HepG2 (cell line): Measurements from ENCODE around the gene MAPK14. TPM values are rescaled to one million over a fixed set of nuclear protein-coding genes. Genes with fewer than 3 reads are reported as not detected.
A peak's percentile ranks its signal among the peaks of the same experiment; 100 is the strongest.

Source experiments
- ATAC-seq: fragments of 200-7000 bp; cut with Tn5 transposase; 3 replicates; pipeline ENCODE4 v1.9.1; 2020; ENCODE audit warnings: mild to moderate bottlenecking, moderate library complexity
- BruUV-seq: library from RNA; stranded (reverse); fragments of 400-500 nt; replicated peaks from 2 replicates; lab custom pipeline; 2021; lab: Mats Ljungman, UMichigan
- CTCF ChIA-PET: fragments of 300-600 bp; formaldehyde crosslinking; extraction: SDS; loops from one replicate; lab custom pipeline; 2021; ENCODE audit warnings: low total read pairs, inconsistent platforms, low intra/inter-chr PET ratio; lab: Yijun Ruan, JAX
- POLR2A ChIA-PET: fragments of 350-600 bp; sonication (Branson Sonifier 250); formaldehyde crosslinking; loops from one replicate; lab custom pipeline; 2020; ENCODE audit warnings: antibody characterized with exemption, inconsistent platforms; lab: Yijun Ruan, JAX
- DNase-seq: peaks from one replicate; pipeline ENCODE4 v3.0.0-alpha.2; 2015; ENCODE audit warnings: low spot score
- FAIRE-seq: peaks from 3 replicates; lab custom pipeline; 2011; peaks lifted over from hg19 to GRCh38; lab: Jason Lieb, UNC
- H2AFZ ChIP-seq: one replicate; pipeline ENCODE4 v1.6.1; 2011; ENCODE audit warnings: low read length, inconsistent platforms
- H3K27ac ChIP-seq: fragments of 300-600 bp; 3 replicates; pipeline ENCODE4 v1.8.0; 2011; ENCODE audit warnings: mixed run types, mild to moderate bottlenecking, mixed read lengths, low read length, inconsistent platforms; ENCODE audit not compliant: insufficient read depth; ENCODE audit errors: extremely low read length
- H3K27me3 ChIP-seq, 2 experiments: fragments of 200-600 bp in 1 of 2; 2 replicates in 1 of 2; 3 replicates in 1 of 2; pipeline versions ENCODE4 v1.6.0 to v1.8.0; 2011; ENCODE audit warnings: low read length in 2 of 2, mild to moderate bottlenecking in 2 of 2, moderate library complexity in 2 of 2, inconsistent platforms in 1 of 2; ENCODE audit not compliant: insufficient read depth in 2 of 2, control insufficient read depth in 1 of 2
- H3K36me3 ChIP-seq, 2 experiments: fragments of 200-600 bp in 1 of 2; replicated peaks in 1 of 2; 2 replicates in 1 of 2; 3 replicates in 1 of 2; pipeline versions ENCODE4 v1.5.1 to v1.8.0; 2011; ENCODE audit warnings: low read length in 2 of 2, inconsistent platforms in 1 of 2; ENCODE audit not compliant: insufficient read depth in 2 of 2, control insufficient read depth in 1 of 2
- H3K4me1 ChIP-seq: 2 replicates; pipeline ENCODE4 v1.5.1; 2012; ENCODE audit warnings: low read length, inconsistent platforms; ENCODE audit not compliant: insufficient read depth
- H3K4me2 ChIP-seq: 2 replicates; pipeline ENCODE4 v1.6.0; 2011; ENCODE audit warnings: low read depth, low read length, inconsistent platforms
- H3K4me3 ChIP-seq, 3 experiments: fragments of 200-600 bp in 1 of 3; sonication (generic), shearing (Covaris generic) in 1 of 3; replicated peaks in 1 of 3; 2 replicates each; pipeline ENCODE4 v1.5.1; 2011 to 2016; ENCODE audit warnings: low read length in 3 of 3, inconsistent platforms in 2 of 3, low read depth in 2 of 3, mild to moderate bottlenecking in 2 of 3, control low read depth in 1 of 3, mixed read lengths in 1 of 3; ENCODE audit not compliant: insufficient read depth in 1 of 3
- H3K79me2 ChIP-seq: one replicate; pipeline ENCODE4 v1.6.1; 2011; ENCODE audit warnings: low read length, inconsistent platforms; ENCODE audit not compliant: insufficient read depth
- H3K9ac ChIP-seq: 2 replicates; pipeline ENCODE4 v1.6.0; 2011; ENCODE audit warnings: mild to moderate bottlenecking, low read depth, low read length, inconsistent platforms; ENCODE audit not compliant: insufficient read depth
- H3K9me3 ChIP-seq: 2 replicates; pipeline ENCODE4 v1.5.1; 2012; ENCODE audit warnings: mild to moderate bottlenecking, low read length
- H4K20me1 ChIP-seq: 2 replicates; pipeline ENCODE4 v1.6.0; 2011; ENCODE audit warnings: inconsistent platforms, mild to moderate bottlenecking, low read length, moderate library complexity; ENCODE audit not compliant: insufficient read depth
- ATF3 ChIP-seq: sonication (generic); formaldehyde crosslinking; IDR thresholded peaks from 2 replicates; pipeline ENCODE4 v1.4.0; 2020; ENCODE audit warnings: missing genetic modification reagents
- HNRNPL ChIP-seq: fragments of 200-400 bp; formaldehyde crosslinking; IDR thresholded peaks from 2 replicates; pipeline ENCODE4 v1.6.1; 2017; ENCODE audit warnings: mild to moderate bottlenecking, low read depth, low read length
- MTF2 ChIP-seq: sonication (generic); formaldehyde crosslinking; IDR thresholded peaks from 2 replicates; pipeline ENCODE4 v1.5.0; 2020; ENCODE audit warnings: missing genetic modification reagents, borderline replicate concordance
- NFKBIZ ChIP-seq: IDR thresholded peaks from 2 replicates; pipeline ENCODE4 v1.6.1; 2018; ENCODE audit warnings: missing genetic modification reagents, missing compliant biosample characterization
- PATZ1 ChIP-seq: sonication (generic); formaldehyde crosslinking; IDR thresholded peaks from 2 replicates; pipeline ENCODE4 v1.4.0; 2020; ENCODE audit warnings: missing genetic modification reagents
- RBM22 ChIP-seq: fragments of 200-400 bp; formaldehyde crosslinking; optimal IDR thresholded peaks from 2 replicates; pipeline ENCODE3; 2017; ENCODE audit warnings: mild to moderate bottlenecking, low read length, moderate library complexity
- TCF7 ChIP-seq: sonication (generic); IDR thresholded peaks from 2 replicates; pipeline ENCODE4 v1.6.1; 2016; ENCODE audit warnings: antibody characterized with exemption, low read depth
- ZBTB42 ChIP-seq: sonication (generic); formaldehyde crosslinking; IDR thresholded peaks from 2 replicates; pipeline ENCODE4 v1.5.0; 2020; ENCODE audit warnings: mild to moderate bottlenecking, missing genetic modification reagents
- ZKSCAN1 ChIP-seq: fragments of 150-350 bp; IDR thresholded peaks from 2 replicates; pipeline ENCODE4 v1.6.1; 2014; ENCODE audit warnings: low read length
- ZNF780A ChIP-seq: sonication (generic); formaldehyde crosslinking; IDR thresholded peaks from 2 replicates; pipeline ENCODE4 v1.8.0; 2022; ENCODE audit warnings: mild to moderate bottlenecking, missing genetic modification reagents, moderate library complexity
- ZSCAN12 ChIP-seq: sonication (generic); formaldehyde crosslinking; IDR thresholded peaks from 2 replicates; pipeline ENCODE4 v1.9.0; 2021; ENCODE audit warnings: mild to moderate bottlenecking, missing genetic modification reagents
- ZSCAN22 ChIP-seq: sonication (generic); formaldehyde crosslinking; IDR thresholded peaks from 2 replicates; pipeline ENCODE4 v1.4.0; 2020; ENCODE audit warnings: mild to moderate bottlenecking, missing genetic modification reagents
- WGBS: methylation state at CpG from one replicate; pipeline ENCODE4 v1.1.6; 2017; ENCODE audit warnings: low lambda C conversion rate; 5-methylcytosine and 5-hydroxymethylcytosine counted together
- in situ Hi-C: cut with HindIII; loops from 2 replicates; pipeline ENCODE4 v1.10.0; 2017; ENCODE audit warnings: low pct_unique_long_range_greater_than_20kb; ENCODE audit not compliant: extremely low pct_ligation_motif_present
- intact Hi-C: fragments of 100-400 bp; cut with micrococcal nuclease; formaldehyde crosslinking; loops from one replicate; pipeline ENCODE4 v1.10.0; 2022; ENCODE audit not compliant: unreplicated experiment
- polyA plus RNA-seq, 8 experiments: library from polyadenylated mRNA; depleted of rRNA in 3 of 8; stranded (reverse) in 7 of 8; unstranded in 1 of 8; fragments of >200 nt; fragmentation: Illumina TruSeq in 4 of 8; extraction: Trizol in 4 of 8; gene quantifications; 2 replicates each; pipeline versions ENCODE4 v1.2.1 to v1.2.3, GENCODE V29; 2011 to 2016; ENCODE audit warnings: low read depth in 4 of 8, missing spikeins in 1 of 8, mixed read lengths in 1 of 8; ENCODE audit not compliant: insufficient read depth in 1 of 8
- total RNA-seq, 5 experiments: library from RNA; depleted of rRNA; stranded (reverse); fragments of >200 nt; fragmentation: Illumina TruSeq; extraction: Trizol; gene quantifications; 2 replicates each; pipeline ENCODE4 v1.2.3, GENCODE V29; 2016; ENCODE audit warnings: low read depth in 1 of 5

Gene MAPK14
- total and polyA plus RNA-seq, 2 of the 13 experiments (the other 11 are each of a cell fraction or from before 2014, with no cell fraction given) = 66.3 to 67.3 TPM

DNA sequence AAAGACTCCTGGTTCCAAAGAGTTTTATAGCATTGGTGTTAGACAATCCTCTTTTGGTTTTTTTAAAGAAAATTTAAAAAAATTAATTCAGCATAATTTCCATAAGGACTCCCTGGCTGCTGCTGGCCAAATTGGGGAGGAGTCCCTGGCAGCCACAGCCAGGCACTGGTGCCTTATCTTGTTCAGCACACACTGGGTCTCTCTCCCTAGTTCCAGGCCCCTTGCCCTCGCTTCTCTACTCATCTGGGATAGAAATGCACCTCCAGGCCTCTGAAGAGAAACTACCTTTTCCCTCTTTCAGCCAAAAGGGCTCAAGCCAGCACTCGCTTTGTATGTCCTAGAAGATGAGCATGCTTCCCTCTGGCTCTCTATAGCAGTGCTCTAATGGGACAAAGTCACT, 89.3 kb downstream of the MAPK14 start (continued):
- TF ChIP-seq PATZ1 (CRISPR knock-in tag) = no peak

DNA sequence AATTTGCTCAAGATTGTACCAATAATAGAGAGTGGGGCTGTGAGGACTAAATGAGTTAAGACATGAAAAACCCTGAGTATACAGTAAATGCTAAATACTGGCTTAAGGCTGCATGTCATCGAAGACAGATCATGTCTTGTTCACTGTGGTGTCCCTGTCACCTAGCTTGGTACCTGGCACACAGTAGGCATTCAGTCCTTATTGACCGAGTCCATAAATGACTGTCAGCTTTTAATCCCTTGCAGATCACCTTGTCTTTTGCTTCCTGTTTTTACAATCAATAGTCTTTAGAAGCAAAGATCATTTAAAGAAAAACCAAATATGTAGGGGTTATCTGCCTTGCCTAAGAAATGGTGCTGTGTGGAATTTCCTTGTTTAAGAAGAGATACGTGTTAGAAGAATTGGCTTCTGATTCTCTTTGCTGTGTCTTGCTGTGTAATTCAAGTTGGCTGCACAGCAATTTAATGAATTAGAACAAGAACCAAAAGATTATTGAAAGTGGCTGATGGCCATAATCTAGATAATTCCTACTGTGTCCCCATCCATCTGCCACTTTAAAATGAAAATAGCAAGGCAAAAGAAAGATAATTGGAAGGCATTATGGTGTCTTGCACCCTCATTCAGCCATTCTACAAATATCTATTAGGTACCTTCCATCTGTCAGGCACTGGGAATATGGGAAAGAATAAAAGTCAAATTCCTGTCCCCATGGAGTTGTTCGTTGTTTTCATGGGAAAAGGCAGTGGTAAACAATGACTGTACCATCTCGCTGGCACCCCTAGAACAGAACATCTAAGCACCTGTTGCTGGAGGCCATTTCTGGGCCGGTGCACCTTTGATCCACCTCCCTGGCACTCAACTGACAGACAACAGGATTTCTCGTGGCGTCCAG, 90.3 kb downstream of the MAPK14 start:
- in situ Hi-C loops (no loop called here), intact Hi-C loops (no loop called here)
- no peaks in the 10 kb centered on the region for H3K27me3 ChIP-seq
- H3K4me1 ChIP-seq = peaks cover 29% of the 10 kb centered on the region
- H3K4me3 ChIP-seq = no peak overlapping the region
- no peaks in the 10 kb centered on the region for H3K79me2 ChIP-seq
- H3K9me3 ChIP-seq = no peaks in the 10 kb centered on the region
- peaks cover 0 to 2% of the 10 kb centered on the region in 2 experiments; a peak in 2 of 5 replicates for H3K36me3 ChIP-seq
- no peak overlapping the region for H3K4me2 ChIP-seq
- no peak overlapping the region for H3K9ac ChIP-seq
- CTCF ChIA-PET = no interaction called here
- FAIRE-seq (no peak), DNase-seq (no peak), ATAC-seq (no peak)
- no peak overlapping the region for H2AFZ ChIP-seq
- no peak overlapping the region for H3K27ac ChIP-seq
- BruUV-seq = no TSS peak
- no peaks in the 10 kb centered on the region for H4K20me1 ChIP-seq
- TF ChIP-seq NFKBIZ (CRISPR knock-in tag) = no peak
- TF ChIP-seq ZNF780A = no peak
- TF ChIP-seq ATF3 (CRISPR knock-in tag) = no peak
- peak; percentile 24 for TF ChIP-seq RBM22
- TF ChIP-seq ZSCAN22 (CRISPR knock-in tag) = no peak
- TF ChIP-seq ZBTB42 (CRISPR knock-in tag) = no peak
- no peak for TF ChIP-seq MTF2 (CRISPR knock-in tag)
- no peak for TF ChIP-seq TCF7
- TF ChIP-seq ZKSCAN1 = peak; percentile 66; the same call in 1 of the 2 replicates
- no peak for TF ChIP-seq HNRNPL
- TF ChIP-seq ZSCAN12 (CRISPR knock-in tag) = no peak
- POLR2A ChIA-PET = interaction anchor here (0.8 to 1.1 kb wide), 3 partner anchors 13 to 90 kb away, joined by 3 to 5 read pairs (median 4); partner anchors contain the start of gene MAPK14
- WGBS = 92% methylated on average over 8 of the region's 8 CpGs
